ENCODE measurements around the gene F7. TPM values are rescaled to one million over a fixed set of nuclear protein-coding genes. Genes with fewer than 3 reads are reported as not detected.

Gene F7
- total and polyA plus RNA-seq, 2 of the 4 experiments (the other 2 are of a cell fraction): under 0.01 to 0.07 TPM

DNA sequence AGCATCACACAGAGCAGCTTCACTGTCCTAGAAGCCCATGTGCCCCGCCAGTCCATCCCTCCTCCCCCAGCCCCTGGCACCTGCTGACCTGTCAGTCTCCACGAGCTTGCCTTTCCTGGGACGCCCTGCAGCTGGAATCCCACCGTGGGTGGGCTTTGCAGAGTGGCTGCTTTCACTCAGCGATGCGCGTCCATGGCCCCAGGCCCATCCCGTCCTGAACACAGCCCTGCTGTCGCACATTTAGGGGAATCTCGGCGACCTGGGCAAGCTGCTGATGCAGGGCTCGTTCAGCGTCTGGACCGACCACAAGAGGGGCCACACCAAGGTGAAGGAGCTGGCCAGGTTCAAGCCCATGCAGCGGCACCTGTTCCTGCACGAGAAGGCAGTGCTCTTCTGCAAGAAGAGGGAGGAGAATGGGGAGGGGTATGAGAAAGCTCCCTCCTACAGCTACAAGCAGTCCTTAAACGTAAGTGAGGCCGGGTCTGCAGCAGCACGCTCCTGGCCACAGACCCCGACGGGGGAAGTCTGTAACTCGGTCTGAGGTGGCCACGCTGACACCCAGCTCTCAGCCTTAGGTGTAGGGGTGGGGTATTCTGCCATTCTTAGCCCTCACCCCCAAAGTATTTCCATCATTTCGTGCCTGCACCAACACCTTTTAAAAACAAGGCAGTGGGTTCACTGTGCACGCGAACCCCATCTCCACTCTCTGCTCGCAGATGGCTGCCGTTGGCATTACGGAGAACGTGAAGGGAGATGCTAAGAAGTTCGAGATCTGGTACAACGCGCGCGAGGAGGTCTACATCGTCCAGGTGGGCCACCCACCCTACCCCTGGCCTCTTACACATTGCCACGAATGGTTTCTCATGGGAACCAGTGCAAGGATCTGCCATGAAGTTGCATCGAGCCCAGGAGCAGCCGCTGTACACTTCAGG lies 18.3 kb upstream of the F7 start (continued):
- TF ChIP-seq MAZ (IDR thresholded peaks at IDR 0.05; ENCODE audit: borderline replicate concordance, low read depth, low read length): no peak

- Histone ChIP-seq H3K4me2 (ENCODE audit: low read depth, low read length) (no peak overlapping the region), H2BK15ac (ENCODE audit: low read depth, low read length) (no peak overlapping the region), H3K18ac (ENCODE audit: low read depth, low read length) (no peak overlapping the region), H2BK20ac (ENCODE audit: low read depth, low read length) (no peak overlapping the region), H2AK9ac (replicated peaks; ENCODE audit: low read depth, low read length, poor library complexity) (no peak overlapping the region), H3K79me1 (ENCODE audit: low read depth in 1 of 2, low read length in 2 of 2) (no peaks in the 10 kb centered on the region), H3K9me3 (ENCODE audit: control insufficient read depth, insufficient read depth, low read length) (no peaks in the 10 kb centered on the region; the same call in 1 of the 2 replicates), H2AFZ (replicated peaks; ENCODE audit: low read length, poor library complexity) (no peak overlapping the region), H3K27me3 (ENCODE audit: control insufficient read depth, insufficient read depth, low read length) (peaks cover 53% of the 10 kb centered on the region), H3K4me3 (ENCODE audit: insufficient read depth, low read depth, low read length) (no peak overlapping the region), H3K9ac (ENCODE audit: low read depth, low read length) (no peak overlapping the region), H3K4me1 (ENCODE audit: control insufficient read depth, insufficient read depth, low read length) (no peaks in the 10 kb centered on the region), H2BK120ac (ENCODE audit: low read depth, low read length) (no peak overlapping the region), H4K91ac (ENCODE audit: insufficient read depth, low read depth, low read length) (no peak overlapping the region), H4K20me1 (ENCODE audit: insufficient read depth, low read length) (no peaks in the 10 kb centered on the region), H2BK5ac (ENCODE audit: low read depth, low read length, poor library complexity, severe bottlenecking) (no peak overlapping the region), H3K14ac (replicated peaks; ENCODE audit: low read depth, low read length) (no peak overlapping the region), H3K9me1 (ENCODE audit: insufficient read depth, low read length) (no peaks in the 10 kb centered on the region), H3K27ac (ENCODE audit: insufficient read depth, low read length) (no peak overlapping the region), H3K4ac (ENCODE audit: low read depth, low read length) (no peak overlapping the region), H3K23ac (ENCODE audit: low read depth, low read length) (no peak overlapping the region), H3K56ac (ENCODE audit: extremely low read depth, insufficient read depth, low read length) (no peak overlapping the region), H4K8ac (ENCODE audit: low read depth in 2 of 2, low read length in 2 of 2) (no peak overlapping the region), H4K5ac (ENCODE audit: low read depth, low read length) (no peak overlapping the region), H2AK5ac (ENCODE audit: low read depth, low read length) (no peak overlapping the region), H3K36me3 (ENCODE audit: control insufficient read depth, insufficient read depth, low read length) (no peaks in the 10 kb centered on the region)
- ChIA-PET POLR2A (ENCODE audit: unreplicated experiment) (interaction anchor here (0.6 kb wide), 1 partner anchor 172 kb away, joined by 18 read pairs; no protein-coding TSS in a partner anchor), CTCF (no interaction called here)
- TF ChIP-seq CHD1 (IDR thresholded peaks at IDR 0.05; ENCODE audit: low read depth, low read length) (no peak), BHLHE40 (IDR thresholded peaks at IDR 0.05; ENCODE audit: low read depth, low read length) (no peak), MAFK (IDR thresholded peaks at IDR 0.05; ENCODE audit: low read depth, low read length) (no peak), FOS (IDR thresholded peaks at IDR 0.05; ENCODE audit: low read depth, low read length) (no peak), RCOR1 (IDR thresholded peaks at IDR 0.05; ENCODE audit: insufficient replicate concordance, low read length) (no peak), RAD21 (IDR thresholded peaks at IDR 0.05; ENCODE audit: low read length) (no peak), NFE2L2 (IDR thresholded peaks at IDR 0.05; ENCODE audit: low read depth, low read length) (no peak), MXI1 (IDR thresholded peaks at IDR 0.05; ENCODE audit: borderline replicate concordance, low read depth, low read length) (no peak)
- intact Hi-C loops (cut with micrococcal nuclease) (no loop called here), dilution Hi-C loops (cut with HindIII; ENCODE audit: low sequenced_read_pairs, unreplicated experiment) (no loop called here), in situ Hi-C loops (cut with MboI; ENCODE audit: low sequenced_read_pairs) (no loop called here)
- DNase-seq (no peak), ATAC-seq (ENCODE audit: low read depth) (no peak)
- no TSS peak for BruUV-seq (replicated peaks)
- 82% methylated on average over 31 of the region's 40 CpGs; no CpG with 5 or more reads in 1 of the 2 experiments for WGBS, 2 experiments (ENCODE audit: extremely low coverage in 2 of 2, insufficient read length in 1 of 2)
Measured at GRCh38 chr13:113087923-113088690, 17.5 kb upstream of the F7 start.
